HepG2 (cell line): ENCODE data around the gene MAB21L4. TPM values are rescaled to one million over a fixed set of nuclear protein-coding genes. Genes with fewer than 3 reads are reported as not detected.

Experiments
- ARNT2 ChIP-seq: sonication (generic); formaldehyde crosslinking; IDR thresholded peaks from 2 replicates; pipeline ENCODE4 v1.8.0; 2022; ENCODE audit warnings: mild to moderate bottlenecking, low read depth, missing genetic modification reagents, moderate library complexity
- BHLHE40 ChIP-seq: IDR thresholded peaks from 2 replicates; pipeline ENCODE4 v1.6.1; 2011; ENCODE audit warnings: low read length, improper control_type of control experiment
- DNMT1 ChIP-seq: sonication (generic); formaldehyde crosslinking; IDR thresholded peaks from 2 replicates; pipeline ENCODE4 v1.5.1; 2020; ENCODE audit warnings: mild to moderate bottlenecking, missing genetic modification reagents
- HHEX ChIP-seq: IDR thresholded peaks from 2 replicates; pipeline ENCODE4 v1.6.1; 2016; ENCODE audit warnings: control low read depth
- IRX3 ChIP-seq: sonication (generic); formaldehyde crosslinking; IDR thresholded peaks from 2 replicates; pipeline ENCODE4 v1.8.1; 2023; ENCODE audit warnings: mild to moderate bottlenecking, low read depth, missing genetic modification reagents, borderline replicate concordance
- KLF13 ChIP-seq: sonication (generic); formaldehyde crosslinking; IDR thresholded peaks from 2 replicates; pipeline ENCODE4 v1.4.0; 2020; ENCODE audit warnings: mild to moderate bottlenecking, missing genetic modification reagents
- MED1 ChIP-seq: sonication (generic); formaldehyde crosslinking; IDR thresholded peaks from 2 replicates; pipeline ENCODE4 v1.4.0; 2020; ENCODE audit warnings: missing genetic modification reagents
- MXD3 ChIP-seq: IDR thresholded peaks from 2 replicates; pipeline ENCODE4 v1.6.1; 2016; ENCODE audit warnings: mild to moderate bottlenecking, missing biosample characterization, missing genetic modification reagents
- POLR2AphosphoS5 ChIP-seq: IDR thresholded peaks from 2 replicates; pipeline ENCODE4 v1.6.1; 2012; ENCODE audit warnings: low read depth, low read length
- REPIN1 ChIP-seq: sonication (generic); formaldehyde crosslinking; IDR thresholded peaks from 2 replicates; pipeline ENCODE4 v1.8.0; 2022; ENCODE audit warnings: missing genetic modification reagents, low read depth, mild to moderate bottlenecking, borderline replicate concordance
- SALL2 ChIP-seq: sonication (generic); formaldehyde crosslinking; IDR thresholded peaks from 2 replicates; pipeline ENCODE4 v1.8.1; 2023; ENCODE audit warnings: mild to moderate bottlenecking, missing genetic modification reagents, inconsistent platforms
- SUZ12 ChIP-seq: fragments of 150-350 bp; IDR thresholded peaks from 2 replicates; pipeline ENCODE4 v1.6.1; 2014; ENCODE audit warnings: low read depth, low read length
- THRA ChIP-seq: sonication (generic); formaldehyde crosslinking; IDR thresholded peaks from 2 replicates; pipeline ENCODE4 v1.4.0; 2020; ENCODE audit warnings: missing genetic modification reagents, borderline replicate concordance
- TIGD3 ChIP-seq: sonication (generic); formaldehyde crosslinking; IDR thresholded peaks from 2 replicates; pipeline ENCODE4 v1.5.1; 2020; ENCODE audit warnings: mild to moderate bottlenecking, missing genetic modification reagents, borderline replicate concordance
- ZFP41 ChIP-seq: sonication (generic); formaldehyde crosslinking; IDR thresholded peaks from 2 replicates; pipeline ENCODE4 v1.4.0; 2020; ENCODE audit warnings: mild to moderate bottlenecking, missing genetic modification reagents, borderline replicate concordance
- ZNF101 ChIP-seq: sonication (generic); formaldehyde crosslinking; IDR thresholded peaks from 2 replicates; pipeline ENCODE4 v1.4.0; 2020; ENCODE audit warnings: mild to moderate bottlenecking, low read depth, missing genetic modification reagents, borderline replicate concordance
- ZNF264 ChIP-seq: sonication (generic); formaldehyde crosslinking; IDR thresholded peaks from 2 replicates; pipeline ENCODE4 v1.4.0; 2020; ENCODE audit warnings: missing genetic modification reagents
- ZNF431 ChIP-seq: sonication (generic); formaldehyde crosslinking; IDR thresholded peaks from 2 replicates; pipeline ENCODE4 v1.9.0; 2022; ENCODE audit warnings: missing genetic modification reagents, low read depth, mild to moderate bottlenecking, borderline replicate concordance
- ZNF609 ChIP-seq: sonication (generic); formaldehyde crosslinking; IDR thresholded peaks from 2 replicates; pipeline ENCODE4 v1.4.0; 2020; ENCODE audit warnings: mild to moderate bottlenecking, missing genetic modification reagents, borderline replicate concordance
- ZNF749 ChIP-seq: sonication (generic); formaldehyde crosslinking; IDR thresholded peaks from 2 replicates; pipeline ENCODE4 v1.8.0; 2022; ENCODE audit warnings: mild to moderate bottlenecking, missing genetic modification reagents, moderate library complexity, borderline replicate concordance
- polyA plus RNA-seq, 8 experiments: library from polyadenylated mRNA; depleted of rRNA in 3 of 8; stranded (reverse) in 7 of 8; unstranded in 1 of 8; fragments of >200 nt; fragmentation: Illumina TruSeq in 4 of 8; extraction: Trizol in 4 of 8; gene quantifications; 2 replicates each; pipeline versions ENCODE4 v1.2.1 to v1.2.3, GENCODE V29; 2011 to 2016; ENCODE audit warnings: low read depth in 4 of 8, missing spikeins in 1 of 8, mixed read lengths in 1 of 8; ENCODE audit not compliant: insufficient read depth in 1 of 8
- total RNA-seq, 5 experiments: library from RNA; depleted of rRNA; stranded (reverse); fragments of >200 nt; fragmentation: Illumina TruSeq; extraction: Trizol; gene quantifications; 2 replicates each; pipeline ENCODE4 v1.2.3, GENCODE V29; 2016; ENCODE audit warnings: low read depth in 1 of 5

The MAB21L4 gene
- total and polyA plus RNA-seq, 2 of the 13 experiments (the other 11 are each of a cell fraction or from before 2014, with no cell fraction given): 3.0 to 14.0 TPM

GRCh38 chr2:240856151-240856980 lies 39.6 kb downstream of the MAB21L4 start (continued):
- TF ChIP-seq THRA (CRISPR knock-in tag): peak; percentile 46; the same call in 1 of the 2 replicates
- no peak for TF ChIP-seq SUZ12
- no peak for TF ChIP-seq MXD3 (CRISPR knock-in tag)
- peak; percentile 19 for TF ChIP-seq ARNT2 (CRISPR knock-in tag)
- 0 out of 2 replicates have a peak, but pooled peaks have one; percentile 23 for TF ChIP-seq ZNF101 (CRISPR knock-in tag)
- TF ChIP-seq ZNF609 (CRISPR knock-in tag): peak; percentile 63; the same call in 1 of the 2 replicates
- 0 out of 2 replicates have a peak, but pooled peaks have one; percentile 31 for TF ChIP-seq IRX3 (CRISPR knock-in tag)
- TF ChIP-seq POLR2AphosphoS5: no peak; the same call in 1 of the 2 replicates
- 0 out of 2 replicates have a peak, but pooled peaks have one; percentile 21 for TF ChIP-seq ZNF431 (CRISPR knock-in tag)
- TF ChIP-seq ZNF264 (CRISPR knock-in tag): peak; percentile 18; the same call in 1 of the 2 replicates
- TF ChIP-seq ZNF749 (CRISPR knock-in tag): peak; percentile 1; the same call in 1 of the 2 replicates
- peak; percentile 65 for TF ChIP-seq BHLHE40
- TF ChIP-seq HHEX: no peak
- 0 out of 2 replicates have a peak, but pooled peaks have one; percentile 9 for TF ChIP-seq KLF13 (CRISPR knock-in tag)
- peak; percentile 26; the same call in 1 of the 2 replicates for TF ChIP-seq SALL2 (CRISPR knock-in tag)
- TF ChIP-seq TIGD3 (CRISPR knock-in tag): no peak
- TF ChIP-seq REPIN1: peak; percentile 16; the same call in 1 of the 2 replicates
- TF ChIP-seq ZFP41: no peak
- TF ChIP-seq DNMT1: no peak
- peak; percentile 33; the same call in 1 of the 2 replicates for TF ChIP-seq MED1 (CRISPR knock-in tag)
